AG10803 (cell line): ENCODE results near the gene ZFYVE27.

Experiments
- DNase-seq: peaks from one replicate; pipeline ENCODE4 v3.0.0; 2010; ENCODE audit warnings: low read depth
- H3K4me3 ChIP-seq: 2 replicates; pipeline ENCODE4 v1.5.1; 2011; ENCODE audit warnings: mild to moderate bottlenecking, low read length, control low read depth
- TF ChIP-seq, protein P1 (sequence below): conservative IDR thresholded peaks from 2 replicates; pipeline ENCODE4 v1.5.1; 2011; ENCODE audit warnings: mild to moderate bottlenecking, low read length, control low read depth, inconsistent platforms

ZFYVE27 gene

DNA sequence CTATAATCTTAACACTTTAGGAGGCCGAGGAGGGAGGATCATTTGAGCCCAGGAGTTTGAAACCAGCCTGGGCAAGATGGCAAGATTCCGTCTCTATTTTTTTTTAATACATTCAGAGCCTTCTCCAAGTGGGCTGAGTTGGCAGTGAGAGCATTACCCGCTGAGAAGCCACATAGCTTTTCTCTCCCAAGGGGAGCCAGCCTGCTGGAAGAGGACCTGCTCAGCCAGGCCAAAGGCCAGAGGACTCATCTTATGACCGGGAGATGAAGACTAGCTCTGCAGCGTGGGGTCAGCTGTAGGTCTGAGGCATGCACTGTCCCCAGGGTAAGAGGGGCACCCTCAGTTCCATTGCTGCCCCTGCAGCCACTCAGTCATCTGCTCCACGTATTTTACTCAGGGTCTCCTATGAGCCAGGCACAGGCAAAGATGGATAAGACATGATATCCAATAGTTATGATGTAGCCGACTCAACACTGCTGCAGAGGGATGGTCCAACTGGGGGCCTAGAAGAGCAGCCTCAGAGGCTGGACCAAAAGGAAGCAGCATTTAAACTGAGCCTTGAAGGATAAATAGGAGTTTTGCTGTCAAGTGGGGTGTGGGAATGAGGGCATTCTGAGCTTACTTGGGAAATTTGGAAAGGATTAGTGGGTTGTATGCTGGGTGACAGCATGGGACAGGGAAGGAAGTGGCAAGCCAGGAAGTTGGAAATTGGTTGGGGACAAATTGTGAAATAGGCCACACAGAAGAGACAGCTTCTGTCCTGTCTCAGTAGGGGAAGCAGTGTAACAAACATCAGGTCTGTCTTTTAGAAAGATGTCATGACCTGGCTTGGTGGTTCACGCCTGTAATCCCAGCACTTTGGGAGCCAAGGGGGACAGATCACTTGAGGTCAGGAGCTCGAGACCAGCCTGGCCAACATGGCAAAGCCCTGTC, 25.0 kb upstream of the ZFYVE27 start:
- DNase-seq = no peak
- TF ChIP-seq, protein P1, sequence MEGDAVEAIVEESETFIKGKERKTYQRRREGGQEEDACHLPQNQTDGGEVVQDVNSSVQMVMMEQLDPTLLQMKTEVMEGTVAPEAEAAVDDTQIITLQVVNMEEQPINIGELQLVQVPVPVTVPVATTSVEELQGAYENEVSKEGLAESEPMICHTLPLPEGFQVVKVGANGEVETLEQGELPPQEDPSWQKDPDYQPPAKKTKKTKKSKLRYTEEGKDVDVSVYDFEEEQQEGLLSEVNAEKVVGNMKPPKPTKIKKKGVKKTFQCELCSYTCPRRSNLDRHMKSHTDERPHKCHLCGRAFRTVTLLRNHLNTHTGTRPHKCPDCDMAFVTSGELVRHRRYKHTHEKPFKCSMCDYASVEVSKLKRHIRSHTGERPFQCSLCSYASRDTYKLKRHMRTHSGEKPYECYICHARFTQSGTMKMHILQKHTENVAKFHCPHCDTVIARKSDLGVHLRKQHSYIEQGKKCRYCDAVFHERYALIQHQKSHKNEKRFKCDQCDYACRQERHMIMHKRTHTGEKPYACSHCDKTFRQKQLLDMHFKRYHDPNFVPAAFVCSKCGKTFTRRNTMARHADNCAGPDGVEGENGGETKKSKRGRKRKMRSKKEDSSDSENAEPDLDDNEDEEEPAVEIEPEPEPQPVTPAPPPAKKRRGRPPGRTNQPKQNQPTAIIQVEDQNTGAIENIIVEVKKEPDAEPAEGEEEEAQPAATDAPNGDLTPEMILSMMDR = no peak
- no peak overlapping the region for H3K4me3 ChIP-seq

DNA sequence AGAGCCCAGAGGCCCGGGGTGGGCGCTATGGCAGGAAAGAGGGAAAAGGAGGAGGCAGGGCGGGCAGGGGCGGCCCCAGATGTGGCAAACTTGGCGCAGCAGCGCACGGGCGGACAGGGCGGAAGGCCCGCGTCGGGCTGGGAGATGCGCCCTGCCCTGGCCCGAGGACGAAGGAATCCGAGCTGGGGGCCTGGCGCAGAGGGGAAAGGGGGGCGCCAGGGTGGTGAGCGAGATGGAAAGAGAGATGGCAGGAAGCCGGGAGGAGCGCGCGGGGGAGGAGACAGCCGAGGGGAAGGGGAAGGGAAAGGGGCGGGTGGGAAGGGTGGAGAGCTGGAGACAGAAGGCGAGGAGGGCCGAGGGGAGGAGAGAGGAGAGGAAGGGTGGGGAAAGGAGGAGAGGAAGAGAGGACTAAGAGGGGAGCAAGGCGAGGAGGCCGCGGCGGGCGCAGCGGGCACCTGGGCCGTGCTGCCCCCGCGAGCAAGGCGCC, 23.5 kb upstream of the ZFYVE27 start, which contains the start of gene MARVELD1:
Gene MARVELD1 (plus strand): TSS at position 392 of the 487 bp plus-strand sequence. CDS start 147 bp downstream, outside the sequence.
- H3K4me3 ChIP-seq = peak within 1 kb of the TSS; percentile 86
- peak; percentile 84 for DNase-seq
- TF ChIP-seq, protein P1 = no peak

- peak; percentile 74 for DNase-seq
- TF ChIP-seq, protein P1 = peak; percentile 29
- H3K4me3 ChIP-seq = peak overlapping the region; percentile 86
These were observed 23.0 kb upstream of the ZFYVE27 start for GRCh38 chr10:97713826-97714400.

DNA sequence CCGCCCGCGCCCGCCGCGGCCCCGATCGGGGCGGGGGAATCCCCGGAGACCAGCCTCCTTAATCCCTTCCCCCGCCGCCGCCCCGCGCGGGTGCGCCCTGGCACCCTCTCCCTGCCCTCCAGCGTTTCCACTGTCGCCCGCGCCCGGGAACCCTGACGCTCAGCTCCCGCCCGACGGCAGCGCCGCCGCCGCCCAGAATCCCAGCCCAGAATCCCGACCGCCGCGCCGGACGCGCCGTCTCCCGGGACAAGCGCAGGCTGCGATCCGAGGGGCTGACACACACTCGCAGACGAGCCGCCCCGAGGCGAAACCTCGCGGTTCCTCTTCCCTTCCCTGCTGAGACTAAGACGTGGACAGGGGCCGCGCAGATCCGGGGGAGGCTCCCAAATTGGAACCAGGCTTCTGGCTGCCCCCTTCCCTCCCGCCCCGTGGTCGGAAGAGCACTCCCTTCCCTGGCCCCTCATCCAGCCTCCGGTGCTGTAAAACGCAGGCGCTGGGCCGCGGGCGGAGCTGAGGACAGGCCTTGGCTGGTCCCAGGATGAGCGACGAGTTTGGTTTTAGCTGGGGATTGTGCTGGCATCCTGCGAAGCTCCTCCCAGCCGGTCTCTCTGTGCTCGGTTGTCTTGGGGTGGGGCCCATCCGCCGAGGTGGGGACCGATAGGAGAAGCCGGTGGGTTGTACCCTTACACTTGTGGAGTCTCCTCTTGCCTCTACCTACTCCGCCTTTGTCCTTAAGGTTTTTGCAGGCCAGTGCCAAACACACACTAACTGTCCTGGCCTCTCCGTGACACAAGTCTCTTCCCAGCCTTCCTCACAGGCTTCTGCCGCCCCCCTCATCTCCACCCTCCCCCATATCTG, 22.3 kb upstream of the ZFYVE27 start:
- peak; percentile 86 for DNase-seq
- peak overlapping the region; percentile 86 for H3K4me3 ChIP-seq
- TF ChIP-seq, protein P1 = no peak

DNA sequence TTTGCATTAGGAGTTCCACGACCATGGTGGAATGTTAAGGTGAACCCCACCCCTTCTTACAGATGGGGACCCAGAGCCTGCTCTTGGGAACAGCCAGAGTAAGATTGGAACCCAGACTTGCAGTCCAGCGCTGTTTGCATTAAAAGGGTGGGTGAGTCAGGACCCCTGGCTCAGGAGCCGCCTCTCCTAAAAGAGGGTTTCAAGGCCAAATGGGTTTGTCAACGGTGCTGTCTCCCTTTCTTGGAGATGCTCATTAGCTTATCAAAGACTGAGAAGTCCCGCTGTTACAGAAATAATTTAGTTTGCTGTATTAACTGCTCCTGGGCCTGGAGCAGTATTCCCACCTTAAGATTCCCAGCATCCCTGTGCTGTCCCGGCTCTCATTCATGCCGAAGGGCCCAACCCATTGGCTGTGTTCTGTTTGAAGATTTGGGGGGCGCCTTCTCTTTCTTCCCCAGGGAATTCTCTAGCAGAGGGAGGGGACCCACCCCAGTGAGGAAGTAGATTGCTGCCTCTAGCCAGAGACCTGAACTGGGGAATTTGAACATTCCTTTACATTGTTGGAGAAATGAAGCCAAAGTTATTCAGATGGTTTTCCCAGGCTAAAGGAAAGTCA, 21.6 kb upstream of the ZFYVE27 start:
- DNase-seq = no peak
- H3K4me3 ChIP-seq = peak overlapping the region; percentile 86
- TF ChIP-seq, protein P1 = no peak

- DNase-seq = no peak
- no peak overlapping the region for H3K4me3 ChIP-seq
- TF ChIP-seq, protein P1 = no peak
These were observed 19.3 kb upstream of the ZFYVE27 start for GRCh38 chr10:97717627-97718026.
